ENCODE measurements around the gene DNAJC4.

GRCh38 chr11:64249563-64250414 lies 19.4 kb downstream of the DNAJC4 start:
- TF ChIP-seq, protein P1, sequence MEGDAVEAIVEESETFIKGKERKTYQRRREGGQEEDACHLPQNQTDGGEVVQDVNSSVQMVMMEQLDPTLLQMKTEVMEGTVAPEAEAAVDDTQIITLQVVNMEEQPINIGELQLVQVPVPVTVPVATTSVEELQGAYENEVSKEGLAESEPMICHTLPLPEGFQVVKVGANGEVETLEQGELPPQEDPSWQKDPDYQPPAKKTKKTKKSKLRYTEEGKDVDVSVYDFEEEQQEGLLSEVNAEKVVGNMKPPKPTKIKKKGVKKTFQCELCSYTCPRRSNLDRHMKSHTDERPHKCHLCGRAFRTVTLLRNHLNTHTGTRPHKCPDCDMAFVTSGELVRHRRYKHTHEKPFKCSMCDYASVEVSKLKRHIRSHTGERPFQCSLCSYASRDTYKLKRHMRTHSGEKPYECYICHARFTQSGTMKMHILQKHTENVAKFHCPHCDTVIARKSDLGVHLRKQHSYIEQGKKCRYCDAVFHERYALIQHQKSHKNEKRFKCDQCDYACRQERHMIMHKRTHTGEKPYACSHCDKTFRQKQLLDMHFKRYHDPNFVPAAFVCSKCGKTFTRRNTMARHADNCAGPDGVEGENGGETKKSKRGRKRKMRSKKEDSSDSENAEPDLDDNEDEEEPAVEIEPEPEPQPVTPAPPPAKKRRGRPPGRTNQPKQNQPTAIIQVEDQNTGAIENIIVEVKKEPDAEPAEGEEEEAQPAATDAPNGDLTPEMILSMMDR (IDR thresholded peaks at IDR 0.05) = no peak
- TF ChIP-seq EP300 (IDR thresholded peaks at IDR 0.05) (no peak), POLR2A (IDR thresholded peaks at IDR 0.05) (no peak)

All from ovary (tissue), 3 donors.